NCI-H1436 treated with DMSO at 0.1 percent for 48 hours (cell line): ENCODE data around the gene RNLS.

Source experiments
- DNase-seq: peaks from one replicate; lab custom pipeline; 2025; lab: John Stamatoyannopoulos, UW

The RNLS gene

DNA sequence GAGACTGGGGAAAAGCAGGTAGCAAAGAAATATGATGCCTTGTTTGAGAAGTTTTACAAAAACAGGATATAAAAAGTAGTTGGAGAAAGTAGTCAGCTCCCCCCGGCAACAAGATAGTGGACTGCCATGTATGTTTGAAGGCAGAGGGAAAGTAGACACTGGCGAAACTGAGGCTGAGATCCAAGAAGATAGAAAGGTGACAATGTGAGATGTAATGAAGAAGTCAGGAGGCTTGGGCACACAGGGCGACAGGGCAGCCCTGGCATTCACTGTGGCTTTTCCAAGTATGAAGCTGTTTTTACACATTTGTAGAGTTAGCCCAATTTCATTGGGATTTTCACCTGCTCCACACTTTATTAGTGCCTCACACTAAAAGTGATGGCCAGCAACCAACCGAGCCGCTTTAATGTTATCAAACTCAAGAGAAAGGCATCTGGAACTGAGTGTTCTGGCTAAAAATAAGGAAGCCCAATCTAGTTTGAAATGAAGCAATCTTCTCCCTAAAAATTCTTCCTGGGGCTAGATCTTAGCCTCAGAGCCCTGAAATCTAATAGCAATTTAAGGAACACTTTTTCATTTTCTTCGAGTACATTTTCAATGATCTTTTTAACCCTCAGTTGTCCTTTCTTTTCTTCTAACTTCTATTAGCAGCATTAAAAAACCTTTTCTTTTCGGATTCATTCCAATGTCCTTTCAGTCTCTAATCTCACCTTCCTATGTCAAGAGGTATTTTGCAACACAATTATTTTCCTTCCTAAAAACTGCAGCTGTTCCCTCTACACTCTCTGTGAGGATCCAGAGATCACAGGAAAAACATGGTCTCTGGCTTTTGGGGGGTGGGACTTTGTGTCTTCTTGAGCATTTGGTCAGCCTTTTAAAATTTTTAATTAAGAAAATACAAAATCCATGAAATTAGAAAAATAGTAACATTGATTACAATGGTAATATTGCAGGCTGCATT, 108.0 kb downstream of the RNLS start:
- no peak for DNase-seq

DNA sequence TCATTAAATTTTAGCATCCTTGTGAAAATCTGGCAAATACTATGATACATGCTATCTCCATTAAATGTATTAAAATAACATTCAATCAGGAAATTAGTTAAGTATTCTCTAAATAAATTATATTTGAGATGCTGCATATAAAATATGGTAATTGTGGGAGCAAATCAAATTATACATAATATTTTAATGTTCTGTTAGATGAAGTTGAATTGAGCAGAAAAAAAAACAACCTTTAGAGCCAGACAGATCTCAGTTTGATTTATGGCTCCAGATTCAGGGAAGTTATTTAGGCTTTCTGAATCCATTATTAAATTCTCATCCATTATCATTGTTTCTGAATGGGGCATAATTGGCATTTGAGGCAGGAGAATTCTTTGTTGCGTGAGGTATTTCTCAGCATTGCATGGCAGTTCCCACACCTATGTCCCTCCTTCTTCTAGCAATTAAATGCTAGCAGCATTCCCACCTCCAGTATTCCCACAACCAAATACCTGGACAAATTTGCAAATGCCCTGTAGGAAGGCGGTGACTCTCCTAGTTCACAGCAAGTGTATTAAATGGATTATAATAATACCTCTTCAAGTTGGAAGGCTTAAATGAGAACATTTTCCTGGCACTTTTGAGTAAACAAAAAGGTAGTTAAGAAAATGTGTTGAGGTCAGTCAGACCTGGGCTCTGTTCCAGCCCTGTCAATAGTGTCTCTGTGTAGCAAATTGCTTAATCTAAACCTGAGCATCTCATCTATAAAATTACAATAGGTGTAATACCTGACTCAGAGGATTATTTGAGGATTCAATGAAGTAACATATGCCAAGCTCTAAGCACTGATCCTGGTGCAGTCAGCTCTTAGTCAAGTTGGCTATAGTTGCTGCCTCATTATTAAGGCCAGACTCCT, 108.9 kb downstream of the RNLS start:
- peak; percentile 74 for DNase-seq

DNA sequence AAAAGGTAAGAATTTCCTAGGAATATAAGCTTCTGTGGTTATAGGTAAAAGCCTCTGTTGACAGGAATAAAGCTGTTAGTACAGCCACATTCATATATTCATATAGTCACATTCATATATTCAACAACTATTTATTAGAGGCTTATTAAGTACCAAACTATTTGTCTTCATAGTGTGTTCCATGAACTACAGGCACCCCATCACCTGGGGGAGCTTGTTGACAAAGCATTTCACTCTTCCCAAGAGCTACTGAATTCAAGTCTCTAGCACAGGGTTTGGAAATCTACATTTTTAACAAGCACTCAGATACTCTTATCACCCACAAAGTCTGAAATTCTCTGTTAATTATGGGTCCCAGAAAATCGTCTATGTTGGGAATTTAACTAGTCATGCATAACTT, 110.6 kb downstream of the RNLS start:
- DNase-seq, result no peak

DNA sequence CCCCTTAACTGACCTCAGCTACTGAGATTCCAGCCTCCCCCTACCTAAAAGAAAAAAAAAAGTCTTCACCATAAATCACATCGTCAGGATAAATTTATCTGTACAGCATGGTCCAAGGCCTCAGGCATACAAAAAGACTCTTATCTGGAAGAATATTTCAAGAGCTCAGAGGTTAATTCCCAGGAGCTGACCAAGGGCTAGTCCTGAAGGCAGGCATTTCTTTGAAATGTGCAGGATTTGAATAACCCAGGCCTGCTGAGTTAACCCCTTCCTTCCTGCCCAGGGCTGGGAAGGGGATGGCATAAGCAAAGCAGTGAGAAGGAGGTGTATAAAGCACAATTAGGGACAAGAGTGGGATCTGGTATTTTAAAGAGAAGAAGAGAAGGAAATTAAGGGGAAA, 111.2 kb downstream of the RNLS start:
- DNase-seq, result no peak

DNA sequence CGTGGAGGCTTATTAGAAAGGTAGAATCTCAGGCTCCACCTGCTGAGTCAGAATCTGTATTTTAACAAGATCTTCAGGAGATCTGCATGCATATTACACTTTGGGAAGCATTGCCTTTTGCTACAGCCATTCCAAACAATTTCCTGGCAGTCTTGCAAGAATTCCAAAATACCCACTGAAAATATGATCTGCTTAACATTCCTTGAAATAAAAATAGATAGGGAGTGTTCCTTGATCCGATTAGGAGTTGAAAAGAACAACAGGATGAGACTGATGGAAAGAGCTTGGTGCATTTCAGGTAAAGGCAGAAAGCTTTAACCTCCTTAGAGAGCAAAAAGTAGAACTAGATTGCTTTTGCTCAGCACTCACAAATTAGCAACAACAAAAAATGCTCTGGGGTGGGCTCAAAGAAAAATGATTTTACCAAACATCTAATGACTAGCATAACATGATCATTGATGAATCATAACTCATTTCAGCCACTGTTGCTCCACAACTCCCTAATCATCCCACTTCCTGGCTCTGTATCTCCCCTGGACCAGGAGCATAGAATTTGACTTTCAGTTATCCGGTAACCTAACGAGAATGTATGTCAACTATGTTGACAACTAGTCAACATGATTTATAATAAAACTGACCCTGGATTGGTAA, 115.2 kb downstream of the RNLS start:
- no peak for DNase-seq

- DNase-seq, result no peak
Observed at GRCh38 chr10:88466786-88467185, 116.3 kb downstream of the RNLS start.

GRCh38 chr10:88465765-88466164, 117.4 kb downstream of the RNLS start:
- DNase-seq, result no peak

GRCh38 chr10:88463811-88464210, 119.3 kb downstream of the RNLS start:
- DNase-seq, result no peak

DNA sequence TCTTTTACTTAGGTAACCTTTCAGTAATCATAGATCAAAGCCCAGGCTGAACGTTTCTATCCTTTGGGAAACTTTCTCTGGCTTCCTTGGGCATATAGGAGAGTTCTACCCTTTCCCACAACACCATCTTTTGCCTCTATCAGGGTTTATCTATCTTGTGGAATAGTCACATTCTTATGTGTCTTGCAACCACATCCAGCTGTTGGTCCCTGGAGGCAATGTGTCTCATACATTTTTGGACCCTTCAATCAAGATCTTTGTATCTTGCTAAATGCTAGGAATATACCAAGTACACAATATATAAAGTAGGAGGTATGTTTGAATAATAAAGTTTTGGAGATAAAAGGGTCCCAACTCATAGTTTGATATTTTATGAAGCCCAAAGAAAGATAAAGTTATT, 121.7 kb downstream of the RNLS start:
- DNase-seq, result no peak

GRCh38 chr10:88459530-88459929, 123.6 kb downstream of the RNLS start:
- no peak for DNase-seq

- DNase-seq, result no peak
Observed at GRCh38 chr10:88458209-88458608, 124.9 kb downstream of the RNLS start.

DNA sequence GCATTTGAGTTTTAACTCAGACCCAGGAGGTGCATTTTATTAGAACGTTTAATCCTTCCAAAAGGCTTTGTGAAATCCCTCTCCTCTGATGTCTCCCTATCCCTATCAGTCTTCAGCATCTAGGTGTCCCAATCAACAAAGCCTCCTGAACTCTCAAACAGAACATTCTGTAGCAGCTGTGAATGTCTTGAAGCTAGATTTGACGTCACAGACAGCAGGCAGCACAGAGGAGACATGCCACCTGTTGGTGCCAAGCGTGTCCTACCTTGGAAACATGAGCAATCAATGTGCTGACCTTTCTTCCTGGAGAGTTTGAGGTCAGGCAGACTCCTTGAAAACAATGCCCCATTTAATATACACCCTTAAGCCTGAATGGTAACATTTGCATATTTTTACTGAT, 125.5 kb downstream of the RNLS start:
- no peak for DNase-seq

GRCh38 chr10:88456730-88457129, 126.4 kb downstream of the RNLS start:
- no peak for DNase-seq

GRCh38 chr10:88455831-88456230, 127.3 kb downstream of the RNLS start:
- no peak for DNase-seq

GRCh38 chr10:88450201-88450600, 132.9 kb downstream of the RNLS start:
- no peak for DNase-seq

GRCh38 chr10:88442716-88443115, 140.4 kb downstream of the RNLS start:
- DNase-seq, result no peak

GRCh38 chr10:88440541-88440940, 142.6 kb downstream of the RNLS start:
- no peak for DNase-seq

DNA sequence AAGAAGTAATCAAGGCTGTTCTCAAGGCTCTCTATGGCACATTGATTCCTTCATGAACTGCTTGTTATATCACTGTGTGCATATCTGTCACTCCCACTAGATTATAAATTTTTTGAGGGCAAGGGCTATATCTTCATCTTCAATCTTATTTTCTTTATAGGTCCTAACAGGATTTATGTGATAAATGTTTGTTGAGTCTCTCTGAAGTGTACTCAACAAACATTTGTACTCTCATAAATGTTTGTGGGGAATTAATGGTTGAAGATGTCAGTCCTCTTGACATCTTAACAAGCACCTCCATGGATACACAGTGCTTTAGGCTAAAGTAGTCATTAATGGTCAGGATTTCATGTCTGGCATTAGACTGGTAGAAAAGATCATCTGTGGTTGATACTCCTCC, 143.2 kb downstream of the RNLS start:
- no peak for DNase-seq

DNA sequence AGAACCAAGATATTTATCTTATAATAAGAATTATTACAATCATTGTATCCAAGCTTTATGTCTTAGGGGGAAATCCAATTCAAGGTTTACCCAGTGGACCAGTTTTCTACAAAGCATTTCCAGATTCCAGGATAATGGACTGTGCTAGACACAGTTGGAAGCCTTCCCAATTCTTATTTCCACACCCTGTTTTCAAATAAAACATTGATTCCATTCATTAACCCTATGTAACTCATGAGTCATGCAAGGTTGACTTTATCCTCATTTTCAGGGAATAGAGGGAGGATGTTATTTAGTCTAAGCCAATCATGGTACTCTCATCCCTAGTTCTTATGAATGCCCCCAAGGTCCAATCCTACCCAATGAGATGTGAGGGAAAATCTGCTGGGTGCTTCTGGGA, 145.7 kb downstream of the RNLS start:
- no peak for DNase-seq

DNA sequence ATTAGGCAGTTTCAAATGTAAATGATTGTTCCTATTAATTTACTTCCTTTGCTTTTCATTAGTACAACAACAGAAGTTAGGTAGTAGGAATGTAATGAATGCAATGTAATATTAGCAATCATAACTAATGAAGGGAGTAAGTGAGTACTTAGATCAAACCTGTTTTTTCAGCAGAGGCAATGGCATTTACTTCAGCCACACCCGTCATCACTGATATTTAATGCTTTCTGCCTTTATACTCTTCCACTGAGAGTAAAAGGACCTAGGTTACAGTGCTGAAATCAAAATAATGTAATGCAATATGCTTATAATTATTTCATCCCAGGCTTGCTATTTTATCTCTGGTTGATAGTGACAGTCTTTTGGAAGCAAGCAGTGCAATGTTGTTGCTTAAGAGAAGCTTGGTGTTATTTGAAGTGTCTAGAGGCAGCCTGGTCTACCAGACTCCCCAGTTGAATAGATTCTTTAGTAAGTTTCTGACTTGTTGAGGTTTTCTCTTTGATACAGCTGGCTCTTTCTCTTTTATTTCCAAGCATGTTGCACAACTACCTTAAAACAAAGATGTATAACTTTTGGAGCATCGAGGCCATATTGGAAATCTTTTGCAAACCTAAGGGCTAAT, 149.4 kb downstream of the RNLS start:
- DNase-seq, result no peak

DNA sequence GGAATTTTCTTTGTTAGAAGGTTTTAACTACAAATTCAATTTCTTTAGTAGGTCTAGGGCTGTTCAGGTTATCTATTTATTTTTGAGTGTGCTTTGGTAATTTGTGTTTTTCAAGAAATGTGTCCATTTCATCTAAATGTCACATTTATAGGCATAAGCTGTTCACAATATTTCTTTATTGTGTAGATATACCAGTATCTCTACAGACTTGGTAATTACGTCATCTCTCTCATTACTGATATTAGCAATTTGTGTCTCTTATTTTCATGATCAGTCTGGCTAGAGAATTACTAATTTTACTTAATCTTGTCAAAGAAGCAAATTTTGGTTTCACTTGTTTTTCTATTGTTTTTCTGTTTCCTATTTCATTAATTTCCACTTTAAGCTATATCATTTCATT, 152.0 kb downstream of the RNLS start:
- DNase-seq, result no peak

DNA sequence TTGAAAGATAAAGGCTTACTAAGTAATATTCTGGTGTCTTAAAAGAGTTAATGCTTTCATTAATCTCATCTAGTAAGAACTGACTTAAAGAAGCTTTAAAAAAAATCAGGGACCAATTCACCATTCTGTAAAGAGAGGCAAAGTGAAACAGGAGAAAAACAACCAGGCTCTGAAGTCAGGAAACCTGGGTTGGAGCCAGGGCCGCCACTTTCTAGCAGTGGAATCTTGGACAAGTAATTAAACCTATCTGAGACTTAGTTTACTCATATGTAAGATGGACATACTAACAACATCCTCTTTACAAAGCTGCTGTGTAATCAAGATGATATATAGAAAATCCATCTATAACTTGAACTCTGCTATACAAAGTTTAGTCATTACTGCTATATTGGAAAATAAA, 154.1 kb downstream of the RNLS start:
- no peak for DNase-seq
